Right cardiac atrium (tissue), 5 donors: ENCODE data around the gene AHRR. TPM values are rescaled to one million over a fixed set of nuclear protein-coding genes. Genes with fewer than 3 reads are reported as not detected.
A peak's percentile ranks its signal among the peaks of the same experiment; 100 is the strongest.

Experiments
- ATAC-seq, 2 donors: fragments of 200-7000 bp; cut with Tn5 transposase; one replicate each; pipeline versions ENCODE4 v1.8.0 to v1.9.1; 2020; ENCODE audit warnings: moderate library complexity in 2 of 2, mild to moderate bottlenecking in 1 of 2
- DNase-seq, 3 donors: peaks; one replicate each; pipeline ENCODE4 v3.0.0-alpha.2; 2020
- H3K27ac ChIP-seq: one replicate; pipeline ENCODE4 v1.5.1; 2013; ENCODE audit warnings: mild to moderate bottlenecking, low read length, control low read depth, moderate library complexity
- H3K27me3 ChIP-seq: one replicate; pipeline ENCODE4 v1.6.1; 2013; ENCODE audit not compliant: control insufficient read depth, insufficient read depth
- H3K4me1 ChIP-seq: one replicate; pipeline ENCODE4 v1.6.1; 2013; ENCODE audit warnings: low read length; ENCODE audit not compliant: control insufficient read depth, insufficient read depth
- H3K4me3 ChIP-seq: one replicate; pipeline ENCODE4 v1.5.1; 2013; ENCODE audit warnings: low read length, control low read depth
- H3K9me3 ChIP-seq: one replicate; pipeline ENCODE4 v1.6.1; 2013; ENCODE audit warnings: low read length; ENCODE audit not compliant: control insufficient read depth
- WGBS: extraction: QIAGEN DNeasy Blood & Tissue Kit; methylation state at CpG from one replicate; pipeline ENCODE4 v1.1.7; 2013; 5-methylcytosine and 5-hydroxymethylcytosine counted together
- intact Hi-C, 4 donors: fragments of 100-400 bp; cut with DNase I; formaldehyde crosslinking; loops; one replicate each; pipeline versions ENCODE4 v1.11.0 to v1.14.0; 2022 to 2023
- polyA plus RNA-seq: library from polyadenylated mRNA; stranded (reverse); fragments of 200-250 nt; gene quantifications from one replicate; pipeline ENCODE4 v1.2.3, GENCODE V29; 2013
- total RNA-seq, 4 donors: library from RNA; stranded (reverse); fragmentation: NEBNext Ultra II Directional; extraction: Animal tissue kit (Norgen Biotek cat#: 25700); gene quantifications; one replicate each; pipeline ENCODE4 v1.2.1, GENCODE V29; 2021
- donor health status: healthy with polysubstance abuse.
- donor health status: DM: no; HTN: yes; CAD: no.
- donor health status: DM: no; HTN: no; CAD: no.
- donor health status: DM: no; HTN: yes; CAD: no; lungs with severe emphysema.
- donor health status: DM: yes; HTN: yes; CAD: no.

The AHRR gene
- total and polyA plus RNA-seq, 5 donors = 0.17 to 3.7 (median 0.41) TPM

- Histone ChIP-seq H3K27ac (no peak overlapping the region), H3K4me3 (no peak overlapping the region), H3K27me3 (no peaks in the 10 kb centered on the region), H3K9me3 (no peaks in the 10 kb centered on the region), H3K4me1 (no peaks in the 10 kb centered on the region)
- ATAC-seq (no peak), DNase-seq (no peak)
- 88% methylated on average over 14 of the region's 14 CpGs for WGBS
- intact Hi-C loops = no loop called here
Measured at GRCh38 chr5:417301-418161, 96.0 kb downstream of the AHRR start.

- ATAC-seq (no peak), DNase-seq (no peak)
- 80% methylated on average over 18 of the region's 18 CpGs for WGBS
- no peaks in the 10 kb centered on the region for H3K27me3 ChIP-seq
- H3K9me3 ChIP-seq = no peaks in the 10 kb centered on the region
- H3K4me1 ChIP-seq = no peaks in the 10 kb centered on the region
- intact Hi-C loops = no loop called here
- no peak overlapping the region for H3K27ac ChIP-seq
- no peak overlapping the region for H3K4me3 ChIP-seq
Measured at GRCh38 chr5:418162-419121, 96.9 kb downstream of the AHRR start.

- 75% methylated on average over 12 of the region's 12 CpGs for WGBS
- H3K9me3 ChIP-seq = no peaks in the 10 kb centered on the region
- no peaks in the 10 kb centered on the region for H3K4me1 ChIP-seq
- H3K4me3 ChIP-seq = no peak overlapping the region
- no peaks in the 10 kb centered on the region for H3K27me3 ChIP-seq
- DNase-seq (no peak), ATAC-seq (no peak)
- no peak overlapping the region for H3K27ac ChIP-seq
- intact Hi-C loops = no loop called here
Measured at GRCh38 chr5:419970-420369, 98.5 kb downstream of the AHRR start.

GRCh38 chr5:420632-421286, 99.2 kb downstream of the AHRR start:
- peak in 1 of 2 donors; percentile 43 for ATAC-seq
- no peaks in the 10 kb centered on the region for H3K9me3 ChIP-seq
- 94% methylated on average over 52 of the region's 52 CpGs for WGBS

GRCh38 chr5:421287-421880, 99.9 kb downstream of the AHRR start:
- intact Hi-C loops = no loop called here
- Histone ChIP-seq H3K27ac (no peak overlapping the region), H3K27me3 (no peaks in the 10 kb centered on the region), H3K4me3 (no peak overlapping the region), H3K4me1 (no peaks in the 10 kb centered on the region), H3K9me3 (no peaks in the 10 kb centered on the region)
- 88% methylated on average over 34 of the region's 34 CpGs for WGBS
- ATAC-seq (peak in 1 of 2 donors; percentile 12), DNase-seq (no peak)

More at GRCh38 chr5:420632-421286, 99.2 kb downstream of the AHRR start:
- H3K4me3 ChIP-seq = no peak overlapping the region
- DNase-seq = no peak
- H3K27ac ChIP-seq = no peak overlapping the region
- no peaks in the 10 kb centered on the region for H3K4me1 ChIP-seq
- no peaks in the 10 kb centered on the region for H3K27me3 ChIP-seq
- intact Hi-C loops = no loop called here

GRCh38 chr5:421901-422300, 100.4 kb downstream of the AHRR start:
- Histone ChIP-seq H3K4me3 (no peak overlapping the region), H3K27ac (no peak overlapping the region), H3K4me1 (no peaks in the 10 kb centered on the region), H3K27me3 (no peaks in the 10 kb centered on the region), H3K9me3 (no peaks in the 10 kb centered on the region)
- WGBS = 80% methylated on average over 13 of the region's 13 CpGs
- no peak for DNase-seq
- ATAC-seq = no peak
- intact Hi-C loops = no loop called here

GRCh38 chr5:422323-423232, 101.1 kb downstream of the AHRR start:
- DNase-seq = no peak
- H3K4me3 ChIP-seq = no peak overlapping the region
- no peaks in the 10 kb centered on the region for H3K9me3 ChIP-seq
- no peaks in the 10 kb centered on the region for H3K27me3 ChIP-seq
- intact Hi-C loops = no loop called here
- 82% methylated on average over 32 of the region's 32 CpGs for WGBS
- no peaks in the 10 kb centered on the region for H3K4me1 ChIP-seq
- no peak for ATAC-seq
- H3K27ac ChIP-seq = no peak overlapping the region

GRCh38 chr5:423233-423565, 101.7 kb downstream of the AHRR start:
- Histone ChIP-seq H3K9me3 (no peaks in the 10 kb centered on the region), H3K4me3 (no peak overlapping the region), H3K27ac (no peak overlapping the region), H3K27me3 (no peaks in the 10 kb centered on the region), H3K4me1 (no peaks in the 10 kb centered on the region)
- ATAC-seq (no peak), DNase-seq (no peak)
- intact Hi-C loops = no loop called here
- 72% methylated on average over 9 of the region's 9 CpGs for WGBS

GRCh38 chr5:423626-424261, 102.2 kb downstream of the AHRR start:
- ATAC-seq (peak; percentile 5 to 27), DNase-seq (no peak)
- Histone ChIP-seq H3K27me3 (no peaks in the 10 kb centered on the region), H3K9me3 (no peaks in the 10 kb centered on the region), H3K4me1 (no peaks in the 10 kb centered on the region), H3K27ac (no peak overlapping the region), H3K4me3 (no peak overlapping the region)
- WGBS = 77% methylated on average over 24 of the region's 24 CpGs
- intact Hi-C loops = no loop called here
